Measurements from ENCODE around the gene CRACR2B.

The CRACR2B gene

GRCh38 chr11:823441-824291 is 4.1 kb upstream of the CRACR2B start:
- H3K9ac ChIP-seq (ENCODE audit: low read length), result no peak overlapping the region
- H3K27ac ChIP-seq (ENCODE audit: low read length), result no peak overlapping the region

DNA sequence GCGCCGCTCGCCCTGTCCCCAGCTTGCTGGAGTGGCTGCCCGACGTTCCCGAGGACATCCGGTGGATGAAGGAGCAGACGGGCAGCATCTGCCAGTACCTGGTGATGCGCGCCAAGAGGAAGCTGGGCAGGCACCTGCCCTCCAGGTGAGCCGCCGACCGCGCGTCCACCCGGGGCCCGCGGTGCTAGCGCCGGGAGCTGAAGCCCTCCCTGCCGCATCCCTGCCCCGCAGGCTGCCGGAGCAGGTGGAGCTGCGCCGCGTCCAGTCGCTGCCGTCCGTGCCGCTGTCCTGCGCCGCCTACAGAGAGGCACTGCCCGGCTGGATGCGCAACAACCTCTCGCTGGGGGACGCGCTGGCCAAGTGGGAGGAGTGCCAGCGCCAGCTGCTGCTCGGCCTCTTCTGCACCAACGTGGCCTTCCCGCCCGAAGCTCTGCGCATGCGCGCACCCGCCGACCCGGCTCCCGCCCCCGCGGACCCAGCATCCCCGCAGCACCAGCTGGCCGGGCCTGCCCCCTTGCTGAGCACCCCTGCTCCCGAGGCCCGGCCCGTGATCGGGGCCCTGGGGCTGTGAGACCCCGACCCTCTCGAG is 3.3 kb upstream of the CRACR2B start:
- Histone ChIP-seq H3K9me3 (replicated peaks; ENCODE audit: insufficient read depth, low read length) (no peaks in the 10 kb centered on the region), H3K4me1 (ENCODE audit: low read length) (peaks cover 15% of the 10 kb centered on the region), H3K36me3 (replicated peaks; ENCODE audit: insufficient read depth, low read length) (no peaks in the 10 kb centered on the region), H3K79me2 (ENCODE audit: low read length) (peaks cover 17% of the 10 kb centered on the region), H3K9ac (ENCODE audit: low read length) (no peak overlapping the region), H4K20me1 (ENCODE audit: insufficient read depth, low read length) (no peaks in the 10 kb centered on the region), H3K4me2 (ENCODE audit: low read depth, low read length) (no peak overlapping the region), H3K9me2 (replicated peaks; ENCODE audit: insufficient read depth, low read length) (no peaks in the 10 kb centered on the region), H3F3A (ENCODE audit: insufficient read depth, low read length) (peaks cover 10% of the 10 kb centered on the region), H3K27ac (ENCODE audit: low read length) (no peak overlapping the region), H2AFZ (ENCODE audit: low read length) (no peak overlapping the region), H3K4me3 (ENCODE audit: low read length) (no peak overlapping the region), H3K27me3 (replicated peaks; ENCODE audit: insufficient read depth, low read length) (peaks cover 5% of the 10 kb centered on the region)
- no peak for DNase-seq
- TF ChIP-seq EZH2phosphoT487 (IDR thresholded peaks at IDR 0.05; ENCODE audit: low read length), result no peak
- TF ChIP-seq EZH2 (optimal IDR thresholded peaks at IDR 0.05; ENCODE audit: low read depth, low read length), result no peak
- TF ChIP-seq CTCF (IDR thresholded peaks at IDR 0.05; ENCODE audit: low read length), result no peak

More at GRCh38 chr11:823441-824291, 4.1 kb upstream of the CRACR2B start:
- Histone ChIP-seq H3K4me1 (ENCODE audit: low read length) (peaks cover 9% of the 10 kb centered on the region; the same call in 1 of the 2 replicates), H3K4me3 (ENCODE audit: low read length) (no peak overlapping the region), H3K27me3 (replicated peaks; ENCODE audit: insufficient read depth, low read length) (no peaks in the 10 kb centered on the region), H3F3A (ENCODE audit: insufficient read depth, low read length) (peaks cover 10% of the 10 kb centered on the region), H3K36me3 (replicated peaks; ENCODE audit: insufficient read depth, low read length) (no peaks in the 10 kb centered on the region), H3K4me2 (ENCODE audit: low read depth, low read length) (no peak overlapping the region), H2AFZ (ENCODE audit: low read length) (no peak overlapping the region), H4K20me1 (ENCODE audit: insufficient read depth, low read length) (no peaks in the 10 kb centered on the region), H3K9me3 (replicated peaks; ENCODE audit: insufficient read depth, low read length) (no peaks in the 10 kb centered on the region), H3K79me2 (ENCODE audit: low read length) (peaks cover 17% of the 10 kb centered on the region), H3K9me2 (replicated peaks; ENCODE audit: insufficient read depth, low read length) (no peaks in the 10 kb centered on the region)
- TF ChIP-seq CTCF (IDR thresholded peaks at IDR 0.05; ENCODE audit: low read length) (no peak), EZH2phosphoT487 (IDR thresholded peaks at IDR 0.05; ENCODE audit: low read length) (no peak), EZH2 (optimal IDR thresholded peaks at IDR 0.05; ENCODE audit: low read depth, low read length) (no peak)
- DNase-seq, result no peak

- Histone ChIP-seq H3K9ac (ENCODE audit: low read length) (no peak overlapping the region), H4K20me1 (ENCODE audit: insufficient read depth, low read length) (no peaks in the 10 kb centered on the region), H3K9me3 (replicated peaks; ENCODE audit: insufficient read depth, low read length) (no peaks in the 10 kb centered on the region), H3K9me2 (replicated peaks; ENCODE audit: insufficient read depth, low read length) (no peaks in the 10 kb centered on the region), H3K27ac (ENCODE audit: low read length) (no peak overlapping the region), H3K4me1 (ENCODE audit: low read length) (peaks cover 21% of the 10 kb centered on the region), H3K4me2 (ENCODE audit: low read depth, low read length) (no peak overlapping the region), H3K27me3 (replicated peaks; ENCODE audit: insufficient read depth, low read length) (peaks cover 11% of the 10 kb centered on the region), H2AFZ (ENCODE audit: low read length) (no peak overlapping the region), H3F3A (ENCODE audit: insufficient read depth, low read length) (peaks cover 8% of the 10 kb centered on the region), H3K36me3 (replicated peaks; ENCODE audit: insufficient read depth, low read length) (no peaks in the 10 kb centered on the region), H3K79me2 (ENCODE audit: low read length) (peaks cover 17% of the 10 kb centered on the region), H3K4me3 (ENCODE audit: low read length) (no peak overlapping the region)
- no peak for DNase-seq
- TF ChIP-seq CTCF (IDR thresholded peaks at IDR 0.05; ENCODE audit: low read length) (no peak), EZH2 (optimal IDR thresholded peaks at IDR 0.05; ENCODE audit: low read depth, low read length) (no peak), EZH2phosphoT487 (IDR thresholded peaks at IDR 0.05; ENCODE audit: low read length) (no peak)
These were observed 2.8 kb upstream of the CRACR2B start for GRCh38 chr11:824942-825341.
